Pons (tissue), 1 donor: ENCODE measurements around the gene JUP.

Experiments
- DNase-seq: peaks from one replicate; pipeline ENCODE4 v3.0.0-alpha.2; 2016; ENCODE audit warnings: low spot score

JUP gene

GRCh38 chr17:41781404-41782110 lies 5.0 kb downstream of the JUP start:
- DNase-seq = no peak

GRCh38 chr17:41779954-41780353 lies 6.6 kb downstream of the JUP start:
- DNase-seq = no peak

GRCh38 chr17:41777574-41778188 lies 8.8 kb downstream of the JUP start:
- DNase-seq = peak; percentile 73

GRCh38 chr17:41777157-41777573 lies 9.3 kb downstream of the JUP start:
- no peak for DNase-seq

- peak; percentile 67 for DNase-seq
These were observed 10.1 kb downstream of the JUP start for GRCh38 chr17:41776262-41776900.

- peak; percentile 92 for DNase-seq
These were observed 10.9 kb downstream of the JUP start for GRCh38 chr17:41775394-41776226.

- DNase-seq = peak; percentile 42
These were observed 12.7 kb downstream of the JUP start for GRCh38 chr17:41773731-41774193.

GRCh38 chr17:41773190-41773588 lies 13.3 kb downstream of the JUP start:
- DNase-seq = no peak

GRCh38 chr17:41772586-41773189 lies 13.8 kb downstream of the JUP start:
- no peak for DNase-seq

GRCh38 chr17:41772218-41772585 lies 14.3 kb downstream of the JUP start:
- DNase-seq = no peak

GRCh38 chr17:41771389-41772206 lies 14.9 kb downstream of the JUP start:
- no peak for DNase-seq

GRCh38 chr17:41769985-41770384 lies 16.5 kb downstream of the JUP start:
- DNase-seq = no peak

- no peak for DNase-seq
These were observed 17.1 kb downstream of the JUP start for GRCh38 chr17:41769346-41769862.

GRCh38 chr17:41768682-41769288 lies 17.7 kb downstream of the JUP start:
- DNase-seq = no peak

- DNase-seq = no peak
These were observed 19.0 kb downstream of the JUP start for GRCh38 chr17:41767324-41768042.

- no peak for DNase-seq
These were observed 20.4 kb downstream of the JUP start for GRCh38 chr17:41766135-41766534.

- no peak for DNase-seq
These were observed 23.2 kb downstream of the JUP start for GRCh38 chr17:41763327-41763726.

GRCh38 chr17:41762841-41763240 lies 23.7 kb downstream of the JUP start:
- DNase-seq = no peak

- no peak for DNase-seq
These were observed 24.1 kb downstream of the JUP start for GRCh38 chr17:41762391-41762790.

GRCh38 chr17:41760878-41761277 lies 25.6 kb downstream of the JUP start:
- no peak for DNase-seq
